Erythroblast (primary cell): ENCODE results near the gene MTREX.

Experiments
- GATA1 ChIP-seq: IDR thresholded peaks from 2 replicates; pipeline ENCODE4 v1.6.1; 2011; ENCODE audit warnings: low read depth, mild to moderate bottlenecking, control low read depth, low read length, moderate library complexity
- POLR2A ChIP-seq: IDR thresholded peaks from 2 replicates; pipeline ENCODE4 v1.6.1; 2011; ENCODE audit warnings: mild to moderate bottlenecking, low read length

DNA sequence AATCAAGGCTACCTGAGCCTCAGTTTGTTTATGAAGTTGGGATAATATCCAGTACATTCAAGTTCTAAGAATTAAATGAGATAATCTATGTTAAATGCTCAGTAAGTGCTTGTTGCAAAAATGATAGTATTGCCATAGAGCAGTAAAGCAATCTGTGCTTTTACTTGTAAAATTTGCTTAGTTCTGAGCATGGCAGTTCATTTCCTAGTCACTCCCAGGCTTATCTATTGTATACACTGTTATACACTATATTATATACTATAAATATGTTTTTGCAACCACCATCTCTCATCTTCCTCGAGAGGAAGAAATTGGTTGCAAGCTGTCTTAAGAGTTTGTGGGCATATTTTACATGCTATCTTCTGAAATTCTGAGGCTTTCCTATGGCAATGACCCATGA lies 63.4 kb downstream of the MTREX start:
- TF ChIP-seq POLR2A (no peak), GATA1 (no peak)
